ENCODE results near the gene PTPRN2.

PTPRN2 gene

GRCh38 chr7:157496416-157497275 lies 1091.0 kb downstream of the PTPRN2 start:
- no peak for TF ChIP-seq CTCF (conservative IDR thresholded peaks at IDR 0.05; ENCODE audit: low read depth, low read length)
- no peak for DNase-seq (ENCODE audit: low read depth)
- H3K4me3 ChIP-seq (ENCODE audit: low read depth, low read length) = no peak overlapping the region

- no peak for DNase-seq (ENCODE audit: low read depth)
- no peak overlapping the region for H3K4me3 ChIP-seq (ENCODE audit: low read depth, low read length)
- no peak for TF ChIP-seq CTCF (conservative IDR thresholded peaks at IDR 0.05; ENCODE audit: low read depth, low read length)
Measured at GRCh38 chr7:157495594-157495993, 1092.0 kb downstream of the PTPRN2 start.

- no peak for TF ChIP-seq CTCF (conservative IDR thresholded peaks at IDR 0.05; ENCODE audit: low read depth, low read length)
- no peak overlapping the region for H3K4me3 ChIP-seq (ENCODE audit: low read depth, low read length)
- DNase-seq (ENCODE audit: low read depth) = no peak
Measured at GRCh38 chr7:157495177-157495553, 1092.5 kb downstream of the PTPRN2 start.

GRCh38 chr7:157494506-157495176 lies 1093.0 kb downstream of the PTPRN2 start:
- no peak for TF ChIP-seq CTCF (conservative IDR thresholded peaks at IDR 0.05; ENCODE audit: low read depth, low read length)
- H3K4me3 ChIP-seq (ENCODE audit: low read depth, low read length) = no peak overlapping the region
- no peak for DNase-seq (ENCODE audit: low read depth)

GRCh38 chr7:157493776-157494175 lies 1093.8 kb downstream of the PTPRN2 start:
- DNase-seq (ENCODE audit: low read depth) = no peak
- no peak overlapping the region for H3K4me3 ChIP-seq (ENCODE audit: low read depth, low read length)
- no peak for TF ChIP-seq CTCF (conservative IDR thresholded peaks at IDR 0.05; ENCODE audit: low read depth, low read length)

- no peak overlapping the region for H3K4me3 ChIP-seq (ENCODE audit: low read depth, low read length)
- DNase-seq (ENCODE audit: low read depth) = no peak
- TF ChIP-seq CTCF (conservative IDR thresholded peaks at IDR 0.05; ENCODE audit: low read depth, low read length) = no peak
Measured at GRCh38 chr7:157493017-157493416, 1094.6 kb downstream of the PTPRN2 start.

Measured in choroid plexus epithelial cell (primary cell).